GM23338 (cell line): ENCODE measurements around the gene GHSR. TPM values are rescaled to one million over a fixed set of nuclear protein-coding genes. Genes with fewer than 3 reads are reported as not detected.

Experiments
- ATAC-seq: fragments of 200-7000 bp; cut with Tn5 transposase; 3 replicates; pipeline ENCODE4 v1.9.1; 2020
- DNase-seq: peaks from one replicate; pipeline ENCODE4 v3.0.0-alpha.2; 2015; ENCODE audit warnings: low spot score
- H2AFZ ChIP-seq: fragments of 200-600 bp; sonication (generic); 2 replicates; pipeline ENCODE4 v1.8.0; 2016; ENCODE audit warnings: antibody characterized with exemption, mild to moderate bottlenecking, moderate library complexity
- H3F3A ChIP-seq: fragments of 200-600 bp; sonication (generic); replicated peaks from 2 replicates; pipeline ENCODE4 v1.8.0; 2017; ENCODE audit warnings: antibody characterized with exemption, mixed run types, low read depth
- H3K27ac ChIP-seq: fragments of 200-600 bp; sonication (generic); 2 replicates; pipeline ENCODE4 v1.6.1; 2016; ENCODE audit warnings: low read depth
- H3K27me3 ChIP-seq: fragments of 200-600 bp; sonication (generic); 2 replicates; pipeline ENCODE4 v1.8.0; 2016; ENCODE audit warnings: mild to moderate bottlenecking, mixed run types, moderate library complexity; ENCODE audit not compliant: insufficient read depth
- H3K36me3 ChIP-seq: fragments of 200-600 bp; sonication (generic); 2 replicates; pipeline ENCODE4 v1.8.0; 2016; ENCODE audit warnings: mild to moderate bottlenecking; ENCODE audit not compliant: insufficient read depth
- H3K4me1 ChIP-seq: fragments of 200-600 bp; sonication (generic); 2 replicates; pipeline ENCODE4 v1.8.0; 2016; ENCODE audit warnings: mild to moderate bottlenecking, moderate library complexity; ENCODE audit not compliant: insufficient read depth
- H3K4me2 ChIP-seq: fragments of 200-600 bp; sonication (generic); 2 replicates; pipeline ENCODE4 v1.7.1; 2017; ENCODE audit warnings: mixed run types
- H3K4me3 ChIP-seq: fragments of 200-600 bp; sonication (generic); 2 replicates; pipeline ENCODE4 v1.6.1; 2016; ENCODE audit warnings: mixed run types
- H3K79me2 ChIP-seq: fragments of 200-600 bp; sonication (generic); replicated peaks from 2 replicates; pipeline ENCODE4 v1.8.0; 2017; ENCODE audit warnings: mild to moderate bottlenecking; ENCODE audit not compliant: insufficient read depth
- H3K9me2 ChIP-seq: fragments of 200-600 bp; sonication (generic); 2 replicates; pipeline ENCODE4 v1.8.0; 2017; ENCODE audit not compliant: insufficient read depth
- H4K20me1 ChIP-seq: fragments of 200-600 bp; sonication (generic); replicated peaks from 2 replicates; pipeline ENCODE4 v1.8.0; 2017; ENCODE audit warnings: mild to moderate bottlenecking; ENCODE audit not compliant: insufficient read depth
- H3K27ac Mint-ChIP-seq: 2 replicates; pipeline ENCODE4 v1.8.0; 2020; ENCODE audit warnings: inconsistent platforms, mild to moderate bottlenecking, moderate library complexity, mixed read lengths
- H3K27me3 Mint-ChIP-seq: 3 replicates; pipeline ENCODE4 v1.8.0; 2022; ENCODE audit warnings: low read depth, mild to moderate bottlenecking, moderate library complexity, mixed read lengths, inconsistent platforms; ENCODE audit not compliant: insufficient read depth, poor library complexity
- H3K36me3 Mint-ChIP-seq: 3 replicates; pipeline ENCODE4 v1.8.0; 2021; ENCODE audit warnings: low read depth, mild to moderate bottlenecking, inconsistent platforms, moderate library complexity, mixed read lengths
- H3K4me1 Mint-ChIP-seq: 3 replicates; pipeline ENCODE4 v1.8.0; 2020; ENCODE audit warnings: mild to moderate bottlenecking, inconsistent platforms, mixed read lengths
- H3K4me3 Mint-ChIP-seq: 3 replicates; pipeline ENCODE4 v1.8.0; 2021; ENCODE audit warnings: moderate library complexity, mild to moderate bottlenecking, inconsistent platforms, mixed read lengths
- H3K9me3 Mint-ChIP-seq: 3 replicates; pipeline ENCODE4 v1.8.0; 2020; ENCODE audit warnings: moderate library complexity, mild to moderate bottlenecking, inconsistent platforms, mixed read lengths
- EZH2phosphoT487 ChIP-seq: fragments of 200-600 bp; sonication (generic); IDR thresholded peaks from one replicate; pipeline ENCODE4 v1.8.1; 2018; ENCODE audit warnings: antibody characterized with exemption; ENCODE audit not compliant: unreplicated experiment
- JUNB ChIP-seq: IDR thresholded peaks from one replicate; pipeline ENCODE4 v1.6.1; 2016; ENCODE audit warnings: antibody characterized with exemption; ENCODE audit not compliant: unreplicated experiment
- NANOG ChIP-seq: IDR thresholded peaks from 2 replicates; pipeline ENCODE4 v1.6.1; 2016; ENCODE audit warnings: antibody characterized with exemption, borderline replicate concordance
- POLR2AphosphoS5 ChIP-seq: IDR thresholded peaks from 2 replicates; pipeline ENCODE4 v1.6.1; 2016; ENCODE audit warnings: antibody characterized with exemption, low read depth
- ZNF114 ChIP-seq: fragments of 250-450 bp; sonication (Bioruptor Pico); IDR thresholded peaks from 2 replicates; pipeline ENCODE4 v1.5.0; 2020; ENCODE audit warnings: mild to moderate bottlenecking, moderate library complexity
- ZNF331 ChIP-seq: fragments of 250-450 bp; sonication (Bioruptor Pico); IDR thresholded peaks from 2 replicates; pipeline ENCODE4 v1.5.0; 2020; ENCODE audit warnings: low read depth, mild to moderate bottlenecking, moderate library complexity
- polyA plus RNA-seq: library from polyadenylated mRNA; unstranded; fragments of >200 nt; fragmentation: Nextera tagmentation; extraction: Ambion mirVana; gene quantifications from 2 replicates; pipeline ENCODE4 v1.2.1, GENCODE V29; 2016
- total RNA-seq: library from RNA; depleted of rRNA; stranded (reverse); fragments of >200 nt; shearing (Covaris generic); gene quantifications from 2 replicates; pipeline ENCODE4 v1.2.3, GENCODE V29; 2014
- TF ChIP-seq, protein P1 (sequence below): IDR thresholded peaks from one replicate; pipeline ENCODE4 v1.6.1; 2018; ENCODE audit warnings: antibody characterized with exemption; ENCODE audit not compliant: unreplicated experiment
- TF ChIP-seq, protein P2 (sequence below): fragments of 250-450 bp; sonication (Bioruptor Pico); IDR thresholded peaks from 2 replicates; pipeline ENCODE4 v1.5.0; 2020; ENCODE audit warnings: mild to moderate bottlenecking, moderate library complexity

GHSR gene
- total and polyA plus RNA-seq, 2 experiments from 2014 or later, result not detected

DNA sequence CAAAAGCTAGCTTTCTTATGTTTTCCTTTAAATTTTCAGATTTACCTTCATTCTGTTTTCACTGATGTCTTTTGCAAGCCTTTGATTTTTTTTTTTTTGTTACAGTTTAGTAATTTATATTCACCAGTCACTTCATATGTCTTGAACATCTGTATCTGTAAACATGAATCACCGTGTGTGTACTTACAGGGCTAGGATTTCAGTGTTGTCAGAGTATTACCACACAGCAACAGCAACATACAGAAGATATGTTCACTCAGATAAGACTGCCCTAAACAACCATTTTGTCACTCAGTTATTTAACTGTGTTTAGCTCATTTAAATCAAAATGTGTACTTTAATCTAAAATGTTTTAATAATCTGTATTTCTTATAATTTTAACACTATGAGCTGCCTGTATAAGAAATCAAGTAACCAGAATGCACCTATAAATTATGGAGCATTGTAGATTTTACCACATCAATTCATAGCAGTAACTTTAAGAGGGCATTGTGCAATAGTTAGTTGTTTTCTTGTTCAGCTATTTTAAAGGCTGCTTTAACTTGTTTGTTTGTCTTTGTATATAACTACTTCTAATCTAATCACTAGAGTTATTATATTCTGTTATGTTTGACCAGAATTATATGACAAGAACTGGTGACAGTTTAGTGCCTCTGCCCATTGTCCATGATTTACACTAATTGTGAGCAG is 50.4 kb downstream of the GHSR start:
- ATAC-seq, result no peak
- peaks cover 30% of the 10 kb centered on the region for H3K36me3 Mint-ChIP-seq
- TF ChIP-seq, protein P1, sequence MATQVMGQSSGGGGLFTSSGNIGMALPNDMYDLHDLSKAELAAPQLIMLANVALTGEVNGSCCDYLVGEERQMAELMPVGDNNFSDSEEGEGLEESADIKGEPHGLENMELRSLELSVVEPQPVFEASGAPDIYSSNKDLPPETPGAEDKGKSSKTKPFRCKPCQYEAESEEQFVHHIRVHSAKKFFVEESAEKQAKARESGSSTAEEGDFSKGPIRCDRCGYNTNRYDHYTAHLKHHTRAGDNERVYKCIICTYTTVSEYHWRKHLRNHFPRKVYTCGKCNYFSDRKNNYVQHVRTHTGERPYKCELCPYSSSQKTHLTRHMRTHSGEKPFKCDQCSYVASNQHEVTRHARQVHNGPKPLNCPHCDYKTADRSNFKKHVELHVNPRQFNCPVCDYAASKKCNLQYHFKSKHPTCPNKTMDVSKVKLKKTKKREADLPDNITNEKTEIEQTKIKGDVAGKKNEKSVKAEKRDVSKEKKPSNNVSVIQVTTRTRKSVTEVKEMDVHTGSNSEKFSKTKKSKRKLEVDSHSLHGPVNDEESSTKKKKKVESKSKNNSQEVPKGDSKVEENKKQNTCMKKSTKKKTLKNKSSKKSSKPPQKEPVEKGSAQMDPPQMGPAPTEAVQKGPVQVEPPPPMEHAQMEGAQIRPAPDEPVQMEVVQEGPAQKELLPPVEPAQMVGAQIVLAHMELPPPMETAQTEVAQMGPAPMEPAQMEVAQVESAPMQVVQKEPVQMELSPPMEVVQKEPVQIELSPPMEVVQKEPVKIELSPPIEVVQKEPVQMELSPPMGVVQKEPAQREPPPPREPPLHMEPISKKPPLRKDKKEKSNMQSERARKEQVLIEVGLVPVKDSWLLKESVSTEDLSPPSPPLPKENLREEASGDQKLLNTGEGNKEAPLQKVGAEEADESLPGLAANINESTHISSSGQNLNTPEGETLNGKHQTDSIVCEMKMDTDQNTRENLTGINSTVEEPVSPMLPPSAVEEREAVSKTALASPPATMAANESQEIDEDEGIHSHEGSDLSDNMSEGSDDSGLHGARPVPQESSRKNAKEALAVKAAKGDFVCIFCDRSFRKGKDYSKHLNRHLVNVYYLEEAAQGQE, result no peak
- TF ChIP-seq POLR2AphosphoS5, result no peak
- TF ChIP-seq ZNF331 (CRISPR knock-in tag), result no peak
- no peak for TF ChIP-seq ZNF114 (CRISPR knock-in tag)
- Histone ChIP-seq H3K36me3 (no peaks in the 10 kb centered on the region), H3K27me3 (no peaks in the 10 kb centered on the region), H3K4me1 (no peaks in the 10 kb centered on the region), H3F3A (no peaks in the 10 kb centered on the region), H3K9me2 (no peaks in the 10 kb centered on the region), H3K4me3 (no peak overlapping the region), H2AFZ (no peak overlapping the region), H3K4me2 (no peak overlapping the region), H4K20me1 (no peaks in the 10 kb centered on the region), H3K79me2 (no peaks in the 10 kb centered on the region), H3K27ac (no peak overlapping the region)
- H3K27ac Mint-ChIP-seq, result no peak overlapping the region
- no peak for DNase-seq
- no peak overlapping the region for H3K4me3 Mint-ChIP-seq
- peaks cover 5% of the 10 kb centered on the region for H3K27me3 Mint-ChIP-seq
- peaks cover 8% of the 10 kb centered on the region; the same call in 2 of the 3 replicates for H3K9me3 Mint-ChIP-seq
- no peaks in the 10 kb centered on the region for H3K4me1 Mint-ChIP-seq

GRCh38 chr3:172396400-172396799 is 51.9 kb downstream of the GHSR start:
- Histone ChIP-seq H3K4me3 (no peak overlapping the region), H3F3A (no peaks in the 10 kb centered on the region), H3K4me1 (peaks cover 6% of the 10 kb centered on the region; the same call in 1 of the 2 replicates), H3K4me2 (no peak overlapping the region), H3K9me2 (no peaks in the 10 kb centered on the region), H3K36me3 (no peaks in the 10 kb centered on the region), H3K79me2 (no peaks in the 10 kb centered on the region), H4K20me1 (no peaks in the 10 kb centered on the region), H3K27ac (no peak overlapping the region), H2AFZ (no peak overlapping the region), H3K27me3 (no peaks in the 10 kb centered on the region)
- Mint-ChIP-seq H3K27ac (no peak overlapping the region), H3K9me3 (peaks cover 3% of the 10 kb centered on the region; the same call in 2 of the 3 replicates), H3K36me3 (peaks cover 24% of the 10 kb centered on the region), H3K4me1 (peaks cover 6% of the 10 kb centered on the region; the same call in 2 of the 3 replicates), H3K27me3 (peaks cover 5% of the 10 kb centered on the region), H3K4me3 (no peak overlapping the region)
- DNase-seq, result no peak
- ATAC-seq, result no peak
- TF ChIP-seq EZH2phosphoT487 (no peak), JUNB (no peak), NANOG (no peak), ZNF331 (CRISPR knock-in tag) (no peak)
- TF ChIP-seq, protein P1, result no peak
- TF ChIP-seq, protein P2, sequence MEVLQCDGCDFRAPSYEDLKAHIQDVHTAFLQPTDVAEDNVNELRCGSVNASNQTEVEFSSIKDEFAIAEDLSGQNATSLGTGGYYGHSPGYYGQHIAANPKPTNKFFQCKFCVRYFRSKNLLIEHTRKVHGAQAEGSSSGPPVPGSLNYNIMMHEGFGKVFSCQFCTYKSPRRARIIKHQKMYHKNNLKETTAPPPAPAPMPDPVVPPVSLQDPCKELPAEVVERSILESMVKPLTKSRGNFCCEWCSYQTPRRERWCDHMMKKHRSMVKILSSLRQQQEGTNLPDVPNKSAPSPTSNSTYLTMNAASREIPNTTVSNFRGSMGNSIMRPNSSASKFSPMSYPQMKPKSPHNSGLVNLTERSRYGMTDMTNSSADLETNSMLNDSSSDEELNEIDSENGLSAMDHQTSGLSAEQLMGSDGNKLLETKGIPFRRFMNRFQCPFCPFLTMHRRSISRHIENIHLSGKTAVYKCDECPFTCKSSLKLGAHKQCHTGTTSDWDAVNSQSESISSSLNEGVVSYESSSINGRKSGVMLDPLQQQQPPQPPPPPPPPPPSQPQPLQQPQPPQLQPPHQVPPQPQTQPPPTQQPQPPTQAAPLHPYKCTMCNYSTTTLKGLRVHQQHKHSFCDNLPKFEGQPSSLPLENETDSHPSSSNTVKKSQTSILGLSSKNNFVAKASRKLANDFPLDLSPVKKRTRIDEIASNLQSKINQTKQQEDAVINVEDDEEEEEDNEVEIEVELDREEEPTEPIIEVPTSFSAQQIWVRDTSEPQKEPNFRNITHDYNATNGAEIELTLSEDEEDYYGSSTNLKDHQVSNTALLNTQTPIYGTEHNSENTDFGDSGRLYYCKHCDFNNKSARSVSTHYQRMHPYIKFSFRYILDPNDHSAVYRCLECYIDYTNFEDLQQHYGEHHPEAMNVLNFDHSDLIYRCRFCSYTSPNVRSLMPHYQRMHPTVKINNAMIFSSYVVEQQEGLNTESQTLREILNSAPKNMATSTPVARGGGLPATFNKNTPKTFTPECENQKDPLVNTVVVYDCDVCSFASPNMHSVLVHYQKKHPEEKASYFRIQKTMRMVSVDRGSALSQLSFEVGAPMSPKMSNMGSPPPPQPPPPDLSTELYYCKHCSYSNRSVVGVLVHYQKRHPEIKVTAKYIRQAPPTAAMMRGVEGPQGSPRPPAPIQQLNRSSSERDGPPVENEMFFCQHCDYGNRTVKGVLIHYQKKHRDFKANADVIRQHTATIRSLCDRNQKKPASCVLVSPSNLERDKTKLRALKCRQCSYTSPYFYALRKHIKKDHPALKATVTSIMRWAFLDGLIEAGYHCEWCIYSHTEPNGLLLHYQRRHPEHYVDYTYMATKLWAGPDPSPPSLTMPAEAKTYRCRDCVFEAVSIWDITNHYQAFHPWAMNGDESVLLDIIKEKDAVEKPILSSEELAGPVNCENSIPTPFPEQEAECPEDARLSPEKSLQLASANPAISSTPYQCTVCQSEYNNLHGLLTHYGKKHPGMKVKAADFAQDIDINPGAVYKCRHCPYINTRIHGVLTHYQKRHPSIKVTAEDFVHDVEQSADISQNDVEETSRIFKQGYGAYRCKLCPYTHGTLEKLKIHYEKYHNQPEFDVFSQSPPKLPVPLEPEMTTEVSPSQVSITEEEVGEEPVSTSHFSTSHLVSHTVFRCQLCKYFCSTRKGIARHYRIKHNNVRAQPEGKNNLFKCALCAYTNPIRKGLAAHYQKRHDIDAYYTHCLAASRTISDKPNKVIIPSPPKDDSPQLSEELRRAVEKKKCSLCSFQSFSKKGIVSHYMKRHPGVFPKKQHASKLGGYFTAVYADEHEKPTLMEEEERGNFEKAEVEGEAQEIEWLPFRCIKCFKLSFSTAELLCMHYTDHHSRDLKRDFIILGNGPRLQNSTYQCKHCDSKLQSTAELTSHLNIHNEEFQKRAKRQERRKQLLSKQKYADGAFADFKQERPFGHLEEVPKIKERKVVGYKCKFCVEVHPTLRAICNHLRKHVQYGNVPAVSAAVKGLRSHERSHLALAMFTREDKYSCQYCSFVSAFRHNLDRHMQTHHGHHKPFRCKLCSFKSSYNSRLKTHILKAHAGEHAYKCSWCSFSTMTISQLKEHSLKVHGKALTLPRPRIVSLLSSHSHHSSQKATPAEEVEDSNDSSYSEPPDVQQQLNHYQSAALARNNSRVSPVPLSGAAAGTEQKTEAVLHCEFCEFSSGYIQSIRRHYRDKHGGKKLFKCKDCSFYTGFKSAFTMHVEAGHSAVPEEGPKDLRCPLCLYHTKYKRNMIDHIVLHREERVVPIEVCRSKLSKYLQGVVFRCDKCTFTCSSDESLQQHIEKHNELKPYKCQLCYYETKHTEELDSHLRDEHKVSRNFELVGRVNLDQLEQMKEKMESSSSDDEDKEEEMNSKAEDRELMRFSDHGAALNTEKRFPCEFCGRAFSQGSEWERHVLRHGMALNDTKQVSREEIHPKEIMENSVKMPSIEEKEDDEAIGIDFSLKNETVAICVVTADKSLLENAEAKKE (CRISPR knock-in tag), result no peak
